GM19468 (cell line): ENCODE data around the gene DUSP7.

Experiments
- ATAC-seq: cut with Tn5 transposase; IDR thresholded peaks from one replicate; pipeline ENCODE4 v1.9.1; 2021; ENCODE audit warnings: mild to moderate bottlenecking, moderate library complexity, moderate number of reproducible peaks; ENCODE audit not compliant: unreplicated experiment; ENCODE audit errors: extremely low read depth

DUSP7 gene

DNA sequence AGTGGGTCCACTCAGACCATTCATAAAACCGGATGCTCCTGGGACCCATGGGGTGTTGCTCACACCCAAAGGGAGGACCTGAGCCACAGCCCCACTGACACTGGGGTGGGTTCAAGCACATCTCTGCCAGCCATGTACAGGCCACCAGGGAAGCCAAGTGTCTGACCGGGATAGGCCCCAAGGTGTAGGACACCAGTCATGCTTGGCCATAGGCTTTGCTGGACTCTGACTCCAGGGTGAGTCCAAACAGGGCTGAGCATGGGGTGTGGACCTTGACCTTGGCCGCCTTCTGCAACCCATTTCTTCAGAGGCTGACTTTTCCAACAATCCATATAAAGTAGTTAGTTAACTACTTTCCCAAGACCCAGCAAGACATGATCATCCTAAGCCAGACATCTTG lies 31.4 kb upstream of the DUSP7 start:
- no peak for ATAC-seq

DNA sequence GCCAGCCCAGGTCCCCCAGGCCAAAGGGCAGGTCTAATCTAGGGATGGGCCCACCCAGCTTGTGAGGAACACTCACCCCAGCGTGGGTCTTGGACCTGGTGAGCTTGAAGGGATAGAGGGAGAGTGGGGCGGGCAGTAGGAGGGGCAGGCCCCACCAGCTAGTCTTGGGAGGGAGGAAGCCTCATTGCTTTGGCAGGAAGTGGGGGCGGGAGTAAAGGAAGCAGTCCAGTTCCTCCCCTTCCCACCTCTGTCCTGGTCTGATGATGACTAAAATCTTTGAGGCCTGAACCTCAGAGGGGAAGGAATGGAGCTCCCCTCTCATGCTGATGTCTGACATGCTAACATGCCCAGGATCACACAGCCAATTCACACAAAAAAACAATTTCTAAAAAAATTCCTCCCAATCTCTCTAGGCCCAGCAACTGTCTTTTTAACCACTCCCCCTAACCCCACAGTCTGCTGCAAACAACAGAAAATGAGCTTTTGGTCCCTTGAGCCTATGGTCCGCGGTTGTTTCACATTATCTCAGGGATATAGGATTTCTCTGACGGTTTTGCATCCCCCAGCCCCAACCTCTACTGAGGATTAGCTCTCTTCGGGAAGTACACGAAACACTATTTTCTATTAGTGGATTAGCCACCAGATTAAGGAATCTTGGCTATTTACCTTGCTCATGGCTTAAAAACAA lies 30.7 kb upstream of the DUSP7 start:
- no peak for ATAC-seq

DNA sequence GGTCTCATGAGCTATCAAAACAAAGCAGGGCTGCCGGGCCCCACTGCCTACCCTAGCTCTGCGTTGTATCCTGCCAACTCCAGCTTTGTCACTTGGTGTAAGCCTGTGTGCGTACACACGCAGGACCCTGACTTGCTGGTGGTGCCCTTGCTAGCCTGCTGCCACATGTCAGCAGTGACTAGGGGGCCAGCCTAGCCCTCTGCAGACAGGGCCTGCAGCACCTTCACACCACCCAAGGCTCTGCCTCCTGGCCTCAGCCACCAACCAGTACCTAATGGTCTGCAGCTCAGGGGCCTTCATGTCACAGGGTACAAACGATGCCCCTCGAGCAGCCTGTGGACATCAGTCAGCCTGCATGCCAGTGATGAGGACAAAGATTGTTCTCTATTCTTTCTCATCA lies 30.1 kb upstream of the DUSP7 start:
- ATAC-seq = no peak

- ATAC-seq = no peak
These were observed 29.4 kb upstream of the DUSP7 start for GRCh38 chr3:52085681-52086282.

- ATAC-seq = no peak
These were observed 28.7 kb upstream of the DUSP7 start for GRCh38 chr3:52084954-52085680.

- no peak for ATAC-seq
These were observed 28.0 kb upstream of the DUSP7 start for GRCh38 chr3:52084216-52084945.

DNA sequence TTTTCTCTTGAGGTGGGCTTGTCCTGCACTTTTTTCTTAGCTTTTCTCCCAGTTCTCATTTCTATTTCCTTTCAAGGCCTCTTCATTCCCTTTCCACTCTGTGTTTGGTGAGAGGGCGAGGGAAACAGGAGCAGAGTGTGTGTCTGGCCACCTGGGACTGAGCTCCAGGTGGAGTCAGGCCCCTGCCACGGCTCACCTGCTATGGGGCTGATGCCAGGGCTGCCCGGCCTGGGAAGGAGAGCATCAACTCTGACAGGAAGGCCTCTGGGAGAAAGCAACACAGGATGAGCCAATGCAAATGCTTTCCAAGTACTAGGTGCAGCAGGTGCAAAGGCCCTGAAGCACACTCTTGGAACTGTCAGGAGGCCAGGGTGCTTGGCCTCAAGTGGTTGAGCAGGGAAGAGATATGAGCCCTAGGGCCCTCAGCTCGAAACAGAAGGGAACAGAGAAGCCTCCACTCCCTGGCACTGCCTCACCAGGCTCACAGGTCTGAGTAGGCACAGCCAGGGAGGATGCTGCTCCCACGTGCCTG lies 27.3 kb upstream of the DUSP7 start:
- no peak for ATAC-seq

- no peak for ATAC-seq
These were observed 26.6 kb upstream of the DUSP7 start for GRCh38 chr3:52082951-52083350.

DNA sequence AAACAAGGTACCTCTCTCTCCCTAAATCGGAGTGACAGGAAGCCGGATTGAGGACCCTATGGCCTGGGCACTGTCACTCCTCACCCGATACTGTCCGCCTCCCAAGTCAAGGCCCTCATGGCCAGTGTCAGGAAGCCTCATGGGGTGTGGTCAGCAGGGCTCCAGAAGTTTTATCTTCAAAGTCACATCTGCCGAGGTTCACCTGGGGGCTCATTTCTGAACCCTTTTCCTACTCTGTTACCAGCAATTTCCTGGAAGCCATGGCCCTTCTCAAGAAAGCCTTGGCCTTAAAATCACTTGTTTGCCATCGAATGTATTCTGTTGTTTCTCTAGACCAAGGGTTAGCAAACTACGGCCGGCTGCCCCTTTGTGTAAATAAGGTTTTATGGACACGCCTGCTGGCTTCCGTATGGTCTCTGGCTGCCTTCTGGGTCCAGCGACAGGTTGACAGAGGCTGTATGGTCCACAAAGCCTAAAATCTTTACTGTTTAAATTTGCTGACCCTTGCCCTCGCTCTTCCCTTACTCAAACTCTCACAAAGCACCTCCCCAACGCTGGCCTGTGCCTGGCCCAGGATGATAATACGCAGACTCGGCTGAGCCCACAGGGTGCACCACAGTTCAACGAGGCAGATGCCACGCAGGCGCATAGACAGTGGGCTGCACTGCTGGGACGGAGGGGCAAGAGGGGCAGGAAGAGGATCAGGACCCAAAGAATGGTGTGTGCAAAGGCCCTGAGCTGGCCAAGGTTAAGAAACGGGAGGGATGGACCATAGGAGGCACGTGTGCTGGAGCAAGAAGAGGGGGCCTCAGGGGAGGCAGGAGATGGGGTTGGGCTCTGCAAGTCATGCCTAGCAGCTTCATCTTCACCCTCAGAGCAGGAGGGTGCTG lies 24.7 kb upstream of the DUSP7 start:
- ATAC-seq = no peak

- ATAC-seq = no peak
These were observed 23.6 kb upstream of the DUSP7 start for GRCh38 chr3:52079958-52080357.

DNA sequence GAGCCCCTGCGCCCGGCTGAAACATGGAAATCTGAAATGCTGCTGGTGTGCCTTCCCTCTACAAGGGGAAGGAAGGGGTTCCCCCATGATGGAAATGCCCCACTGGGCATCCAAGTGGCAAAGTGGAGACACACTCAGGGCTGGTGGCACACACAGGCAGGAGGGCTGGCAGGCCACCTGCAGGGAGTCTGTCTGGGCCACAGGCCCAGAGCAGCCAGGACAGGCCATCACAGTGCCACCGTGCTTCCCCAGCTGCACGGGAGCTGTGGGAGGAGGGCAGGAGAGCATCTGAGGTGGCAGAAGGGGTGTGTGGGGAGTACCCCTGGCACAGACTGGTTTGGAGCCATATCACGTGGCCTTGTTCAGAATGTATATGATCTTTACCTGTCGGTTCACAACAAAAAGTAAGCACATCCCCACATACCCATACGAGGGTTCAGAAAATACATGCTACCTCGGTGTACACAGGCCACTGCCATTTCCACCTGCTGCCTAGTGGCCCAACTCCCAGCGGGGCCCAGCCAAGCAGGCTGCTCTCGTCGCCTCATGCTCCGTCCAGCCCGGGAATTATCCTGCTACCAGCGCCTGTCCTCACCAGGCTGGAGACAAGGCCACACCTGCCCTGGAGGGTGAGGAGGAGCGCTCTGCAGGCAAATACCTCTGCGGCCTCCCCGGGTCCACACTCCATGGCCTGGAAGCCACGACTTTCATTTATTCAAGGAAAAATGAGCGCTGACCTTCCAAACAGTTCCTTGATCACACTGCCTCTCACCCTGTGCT lies 22.6 kb upstream of the DUSP7 start:
- ATAC-seq = no peak

DNA sequence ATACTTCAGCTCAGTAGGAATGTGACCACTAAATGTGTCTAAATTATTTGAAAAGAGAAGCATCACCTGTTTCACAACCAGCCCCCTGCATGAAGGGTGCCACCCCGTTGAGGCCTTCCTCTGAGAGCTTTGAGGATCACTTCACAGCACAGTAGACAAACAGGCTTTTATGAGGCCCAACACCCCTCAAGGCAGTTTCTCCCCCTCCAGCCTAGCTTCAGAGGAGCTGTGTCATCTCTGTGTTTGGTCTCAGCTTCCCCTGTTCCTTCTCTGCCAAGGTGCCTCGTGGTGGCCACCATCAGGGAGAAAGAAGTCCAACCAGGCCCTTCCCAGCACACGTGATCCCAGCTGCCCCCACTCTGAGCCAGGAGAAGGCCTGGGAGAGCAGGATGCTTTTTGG lies 21.6 kb upstream of the DUSP7 start:
- ATAC-seq = no peak

- no peak for ATAC-seq
These were observed 20.8 kb upstream of the DUSP7 start for GRCh38 chr3:52076896-52077780.

DNA sequence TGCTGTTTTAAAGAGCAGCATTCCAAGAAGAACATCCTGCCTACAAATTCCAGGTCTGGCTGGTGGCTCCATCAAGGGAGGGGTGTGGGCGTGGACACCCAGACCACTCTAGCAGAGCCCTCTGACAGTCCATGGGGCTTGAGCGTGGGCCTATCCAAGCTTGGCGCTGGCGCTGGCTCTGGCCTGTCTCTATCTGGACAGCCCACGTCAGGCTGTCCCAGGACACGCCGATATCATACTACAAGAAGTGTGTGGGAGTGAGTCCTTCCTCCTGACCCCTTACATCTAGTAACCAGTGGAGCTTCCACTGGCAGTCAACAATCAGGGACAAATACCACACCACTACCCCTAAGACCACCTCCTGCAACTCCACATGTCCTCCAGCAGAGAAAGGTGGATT lies 17.1 kb upstream of the DUSP7 start:
- ATAC-seq = no peak

GRCh38 chr3:52072471-52072870 lies 16.1 kb upstream of the DUSP7 start:
- ATAC-seq = no peak

- ATAC-seq = no peak
These were observed 15.6 kb upstream of the DUSP7 start for GRCh38 chr3:52072020-52072419.

GRCh38 chr3:52070724-52071621 lies 14.6 kb upstream of the DUSP7 start:
- no peak for ATAC-seq
